Stimulated activated CD4-positive, alpha-beta T cell treated with anti-CD3 and anti-CD28 coated beads, TNF-alpha, amount 100 ng/mL, for 48 hours (primary cell): ENCODE measurements around the gene VIPR2.
"Not testable (repeated sequence)": the region's sequence is repeated elsewhere in the genome, so short reads cannot be mapped to it uniquely, and the experiment has no call there.

Source experiments
- DNase-seq, 3 donors: peaks; one replicate each; pipeline ENCODE4 v3.0.0-alpha.2; 2020; ENCODE audit warnings: low read depth in 3 of 3

Gene VIPR2

DNA sequence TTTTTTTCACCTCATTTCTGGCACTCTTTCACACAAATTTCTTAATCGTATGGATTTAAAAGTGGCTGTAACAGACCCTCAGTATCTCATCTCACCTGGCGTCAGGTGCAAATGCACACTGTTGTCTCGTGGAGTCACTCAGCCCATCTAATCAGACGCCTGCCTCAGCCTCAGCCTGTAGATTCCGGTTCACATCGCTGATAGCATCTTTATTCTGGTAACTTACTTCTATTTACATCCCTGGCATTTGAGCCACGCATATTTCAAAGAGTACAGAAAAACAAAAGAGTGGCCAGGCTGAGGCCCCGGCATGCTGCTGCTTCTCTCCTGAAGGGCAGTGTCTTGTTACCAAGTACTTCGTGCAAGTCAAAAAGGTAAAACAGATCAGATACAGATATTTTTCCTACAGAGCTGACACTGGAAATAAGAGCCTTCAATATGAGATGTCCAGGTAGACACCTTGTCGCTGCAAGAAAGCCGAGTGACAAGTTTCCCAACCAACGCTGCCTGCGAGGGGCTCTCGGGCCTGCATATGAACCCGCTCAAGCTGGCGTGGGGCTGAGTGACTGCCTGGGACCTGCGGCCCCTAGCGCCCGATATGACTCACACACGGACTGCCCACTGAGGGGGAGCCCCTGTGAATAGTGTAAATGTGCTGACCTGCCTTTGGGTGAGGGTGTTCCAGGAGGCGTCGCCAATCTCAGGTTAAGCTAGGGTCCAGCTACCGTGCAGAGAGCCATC is 4.3 kb downstream of the VIPR2 start:
- DNase-seq, result no peak

- DNase-seq, result no peak
These were observed 5.0 kb downstream of the VIPR2 start for GRCh38 chr7:159139639-159140038.

GRCh38 chr7:159139202-159139601 is 5.5 kb downstream of the VIPR2 start:
- no peak for DNase-seq

- DNase-seq, result no peak
These were observed 6.2 kb downstream of the VIPR2 start for GRCh38 chr7:159138508-159138907.

- no peak for DNase-seq
These were observed 6.8 kb downstream of the VIPR2 start for GRCh38 chr7:159137906-159138305.

DNA sequence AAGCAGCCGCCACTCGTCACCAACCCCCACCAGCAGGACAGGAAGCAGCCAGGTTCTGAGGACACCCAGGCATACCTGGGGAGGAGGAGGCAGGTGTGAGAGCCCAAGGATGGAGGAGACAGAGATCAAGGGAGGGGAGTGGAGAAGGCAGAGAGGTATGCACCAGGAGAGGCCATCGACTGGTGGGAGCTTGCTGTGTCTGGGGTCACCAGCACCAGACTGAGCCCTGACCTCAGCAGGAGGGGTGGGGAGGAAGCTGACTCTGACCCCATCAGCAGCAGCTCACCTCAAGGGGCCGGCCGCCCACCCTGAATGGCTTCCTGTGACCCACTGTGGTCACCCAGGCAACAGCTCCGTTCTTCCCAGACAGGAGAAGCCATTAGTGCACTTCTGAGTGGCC is 7.8 kb downstream of the VIPR2 start:
- no peak for DNase-seq

DNA sequence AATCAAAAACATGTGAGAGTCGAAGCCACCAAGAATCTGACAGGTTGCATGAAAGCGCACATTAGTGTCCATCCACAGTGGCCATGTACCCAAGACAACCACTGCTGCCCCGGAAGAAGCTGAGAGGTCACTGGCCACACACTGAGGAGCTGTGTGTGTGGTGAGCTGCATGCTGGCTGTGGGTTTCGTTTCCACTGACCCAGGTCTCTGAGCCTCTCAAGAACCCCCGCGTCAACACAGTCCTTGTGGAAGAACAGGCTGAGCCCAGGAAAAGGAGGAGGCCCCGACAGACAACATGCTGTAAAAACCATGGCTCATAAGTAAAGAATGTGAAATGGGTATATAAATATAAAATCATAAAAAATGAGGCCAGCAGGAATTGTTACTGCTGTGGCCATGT is 8.2 kb downstream of the VIPR2 start:
- DNase-seq, result no peak

- DNase-seq, result no peak
These were observed 8.7 kb downstream of the VIPR2 start for GRCh38 chr7:159136013-159136412.

DNA sequence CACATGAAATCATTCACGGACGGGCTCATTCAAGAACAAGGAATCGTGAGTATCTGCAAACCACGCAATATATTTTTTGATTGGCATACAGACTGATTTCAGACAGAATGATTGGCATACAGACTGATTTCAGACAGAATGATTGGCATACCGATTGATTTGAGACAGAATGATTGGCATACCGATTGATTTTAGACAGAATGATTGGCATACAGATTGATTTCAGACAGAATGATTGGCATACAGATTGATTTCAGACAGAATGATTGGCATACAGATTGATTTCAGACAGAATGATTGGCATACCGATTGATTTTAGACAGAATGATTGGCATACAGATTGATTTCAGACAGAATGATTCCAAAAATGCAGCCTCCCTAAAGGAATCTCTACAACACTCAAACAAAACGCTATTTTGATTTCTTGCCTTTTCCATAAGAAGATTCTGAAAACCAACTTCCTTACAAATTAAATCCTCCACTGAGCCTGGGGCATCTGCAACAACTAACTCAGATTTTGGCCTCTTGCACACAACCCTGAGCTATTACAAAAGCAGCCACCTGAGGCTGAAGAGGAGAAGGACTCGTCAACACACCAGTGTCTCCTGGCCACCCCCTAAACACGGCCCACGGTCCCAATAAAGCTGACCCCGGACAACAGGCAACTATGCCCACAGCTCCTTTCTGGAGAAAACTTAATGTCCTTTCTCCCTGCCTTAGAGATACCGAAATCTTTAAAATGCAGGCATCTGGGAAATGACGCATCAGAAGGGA is 11.8 kb downstream of the VIPR2 start:
- DNase-seq, result not testable (repeated sequence)

- DNase-seq, result no peak
These were observed 13.8 kb downstream of the VIPR2 start for GRCh38 chr7:159130820-159131219.

DNA sequence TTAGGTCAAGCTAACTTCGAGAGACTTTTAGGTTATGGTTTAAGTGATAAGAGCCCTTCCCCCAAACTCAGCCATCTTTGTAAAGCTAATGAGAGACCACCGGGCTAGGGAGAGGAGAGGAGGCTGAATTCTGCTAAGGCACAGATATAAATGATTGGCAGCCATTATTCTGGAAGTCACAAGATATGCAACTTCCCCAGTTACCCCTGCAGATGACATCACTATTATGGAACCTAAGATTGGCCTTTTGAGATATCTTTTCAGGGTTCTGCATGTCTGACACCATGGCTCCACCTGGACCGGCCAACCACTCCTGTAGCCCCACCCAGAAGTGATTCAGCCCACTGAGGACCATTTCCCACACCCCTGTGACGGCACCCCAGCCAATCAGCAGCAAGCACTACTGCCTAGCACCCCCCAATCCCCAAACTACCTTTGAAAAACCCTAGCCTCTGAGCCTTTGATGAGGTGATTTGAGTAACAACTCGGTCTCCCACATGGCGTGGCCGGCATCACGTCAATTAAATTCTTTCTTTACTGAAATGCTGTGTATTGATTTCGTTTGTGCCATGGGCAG is 14.4 kb downstream of the VIPR2 start:
- DNase-seq, result no peak

- DNase-seq, result no peak
These were observed 15.9 kb downstream of the VIPR2 start for GRCh38 chr7:159128767-159129166.

- DNase-seq, result no peak
These were observed 16.7 kb downstream of the VIPR2 start for GRCh38 chr7:159127691-159128642.

DNA sequence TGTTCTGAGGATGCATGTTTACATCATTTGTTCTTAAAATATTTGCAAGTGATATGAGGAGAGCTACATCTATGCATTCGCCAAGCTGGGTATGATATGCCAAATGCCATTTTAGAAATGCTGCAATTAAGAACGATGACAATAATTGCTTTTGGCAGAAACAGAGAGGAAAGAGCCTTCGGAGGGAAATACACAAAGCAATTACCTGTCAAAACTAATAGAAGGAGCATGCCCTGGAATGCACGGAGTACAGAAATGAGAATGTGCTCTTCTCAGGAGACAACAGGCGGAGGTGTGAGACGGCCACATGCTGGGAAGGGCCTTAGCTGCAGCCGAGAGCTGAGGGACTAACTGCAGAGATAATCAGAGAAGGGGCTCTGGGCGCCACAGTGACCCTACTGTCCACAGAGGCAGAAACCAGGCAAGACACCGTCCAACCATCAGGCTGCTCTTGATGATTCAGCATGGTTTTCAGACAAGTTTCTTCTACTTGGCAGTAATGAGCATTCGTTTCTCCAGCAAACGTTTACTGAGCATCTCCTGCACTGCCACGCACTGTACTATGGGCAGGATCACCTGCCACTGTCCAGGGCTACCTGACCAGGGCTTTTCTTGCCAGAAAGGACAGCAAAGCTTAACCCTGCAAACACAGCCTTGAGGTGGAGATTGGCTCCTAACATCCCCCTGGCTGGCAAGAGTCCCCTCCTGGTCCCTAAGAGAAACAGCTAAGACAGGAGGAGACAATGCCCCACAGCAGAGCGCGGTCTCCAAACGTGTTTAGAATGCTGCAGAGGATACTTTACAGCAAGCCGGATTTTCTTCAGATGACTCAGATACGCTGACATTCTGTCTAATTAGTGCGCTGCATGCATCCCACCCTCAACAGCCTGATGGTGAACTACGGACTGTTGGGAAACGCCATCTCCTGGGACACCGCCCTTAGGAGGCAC is 18.1 kb downstream of the VIPR2 start:
- no peak for DNase-seq

DNA sequence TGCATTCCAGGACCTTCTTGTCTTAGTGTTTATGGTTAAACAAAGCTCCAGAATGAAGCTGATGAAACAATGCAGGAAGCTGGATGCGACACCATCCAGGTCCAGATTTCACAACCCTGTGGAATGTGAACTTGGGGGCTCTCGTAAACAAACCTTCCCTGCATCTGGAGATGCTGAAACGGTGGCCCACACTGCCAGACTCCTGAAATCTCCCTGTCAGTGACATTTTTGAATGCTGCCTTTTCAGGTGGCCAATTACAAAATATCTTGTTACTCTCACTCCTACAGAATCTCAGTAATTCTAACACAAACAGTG is 18.8 kb downstream of the VIPR2 start:
- no peak for DNase-seq

- DNase-seq, result no peak
These were observed 19.3 kb downstream of the VIPR2 start for GRCh38 chr7:159125104-159125954.

- not testable (repeated sequence) for DNase-seq
These were observed 20.9 kb downstream of the VIPR2 start for GRCh38 chr7:159123793-159124192.

DNA sequence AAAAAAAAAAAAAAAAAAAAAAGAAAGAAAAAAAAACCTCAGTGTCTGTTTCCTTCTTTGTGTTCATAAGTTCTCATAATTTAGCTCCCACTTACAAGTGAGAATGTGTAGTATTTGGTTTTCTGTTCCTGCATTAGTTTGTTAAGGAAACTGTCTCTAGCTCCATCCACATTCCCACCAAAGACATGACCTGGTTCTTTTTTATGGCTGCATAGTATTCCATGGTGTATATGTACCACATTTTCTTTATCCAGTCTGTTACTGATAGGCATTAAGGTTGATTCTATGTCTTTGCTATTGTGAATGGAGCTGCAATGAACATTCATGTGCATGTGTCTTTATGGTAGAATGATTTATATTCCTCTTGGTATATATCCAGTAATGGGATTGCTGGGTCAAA is 21.4 kb downstream of the VIPR2 start:
- not testable (repeated sequence) for DNase-seq

GRCh38 chr7:159122276-159122675 is 22.4 kb downstream of the VIPR2 start:
- no peak for DNase-seq

DNA sequence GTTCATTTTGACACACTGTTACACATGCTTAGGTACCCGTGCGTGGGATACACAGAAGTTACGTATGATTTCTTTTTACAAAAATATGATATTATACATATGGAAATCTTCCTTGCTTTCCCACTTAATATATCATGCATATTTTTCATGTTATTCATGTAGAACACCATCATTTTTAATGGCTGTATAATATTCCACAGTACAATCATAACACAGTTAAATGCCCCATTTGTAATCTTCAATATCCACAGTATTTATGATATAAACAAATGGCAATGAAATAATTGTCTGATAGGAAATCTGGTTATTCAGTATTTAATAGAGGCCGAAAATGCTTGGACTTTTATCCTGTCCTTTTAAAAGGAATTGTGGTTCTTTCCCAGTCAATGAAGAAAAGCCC is 23.2 kb downstream of the VIPR2 start:
- DNase-seq, result no peak
